GM12892 (cell line): ENCODE measurements around the gene ZNF197. TPM values are rescaled to one million over a fixed set of nuclear protein-coding genes. Genes with fewer than 3 reads are reported as not detected.
"Not testable (repeated sequence)": the region's sequence is repeated elsewhere in the genome, so short reads cannot be mapped to it uniquely, and the experiment has no call there.

Experiments used
- DNase-seq: peaks from one replicate; pipeline ENCODE4 v3.0.0; 2011; ENCODE audit not compliant: insufficient read length
- FAIRE-seq: peaks from 2 replicates; lab custom pipeline; 2011; peaks lifted over from hg19 to GRCh38; lab: Jason Lieb, UNC
- POLR2A ChIP-seq: IDR thresholded peaks from 2 replicates; pipeline ENCODE4 v1.6.1; 2011; ENCODE audit warnings: low read depth, low read length, control low read depth
- POLR2AphosphoS5 ChIP-seq: IDR thresholded peaks from 2 replicates; pipeline ENCODE4 v1.6.1; 2011; ENCODE audit warnings: low read depth, low read length, control low read depth
- TAF1 ChIP-seq: IDR thresholded peaks from 2 replicates; pipeline ENCODE4 v1.6.1; 2011; ENCODE audit warnings: low read depth, mild to moderate bottlenecking, control low read depth, low read length, borderline replicate concordance
- polyA plus RNA-seq: library from polyadenylated mRNA; unstranded; fragments of >200 nt; gene quantifications from one replicate; pipeline ENCODE4 v1.2.1, GENCODE V29; 2012; ENCODE audit warnings: missing spikeins, inconsistent platforms; ENCODE audit not compliant: missing spikeins

The ZNF197 gene
- 8.0 TPM for polyA plus RNA-seq

DNA sequence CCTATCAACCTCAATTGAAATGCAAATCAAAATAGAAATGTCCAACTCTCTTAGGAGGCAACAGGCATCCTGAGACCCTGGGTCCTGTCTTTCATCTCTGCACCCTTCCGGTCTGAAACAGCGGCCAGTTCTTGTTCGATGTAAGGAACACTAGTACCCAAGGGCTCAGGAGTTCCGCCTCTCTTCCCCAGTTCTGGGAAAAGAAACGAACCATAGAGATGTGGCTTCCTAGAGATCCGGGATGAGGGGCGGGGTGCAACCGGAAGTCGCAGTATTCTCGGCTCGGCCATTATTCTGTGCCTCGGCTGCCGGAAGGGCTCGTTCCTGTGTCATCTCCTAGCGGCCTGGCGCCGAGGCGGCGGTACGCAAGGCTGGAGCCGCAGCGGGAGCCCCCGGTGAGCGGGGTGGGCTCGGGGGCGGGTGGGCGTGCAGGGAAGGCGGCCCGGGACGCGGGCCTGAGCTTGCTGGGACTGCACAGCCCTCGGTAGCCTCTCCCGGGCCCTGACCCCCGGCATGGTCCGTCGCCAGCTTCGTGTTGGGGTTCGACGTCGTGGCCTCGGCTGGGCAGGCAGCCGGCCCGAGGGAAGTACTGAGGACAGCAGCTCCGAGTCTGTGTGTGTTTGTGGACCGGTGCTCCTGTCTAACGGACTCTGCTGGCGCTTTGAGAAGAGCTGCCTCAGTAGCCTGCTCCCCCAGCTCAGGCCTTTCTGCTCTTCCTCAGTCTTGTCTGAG lies at the start of gene ZNF197:
Gene ZNF197 (plus strand): TSS at position 288 of the 732 bp plus-strand sequence. CDS start 4,119 bp downstream, outside the sequence.
- DNase-seq (peak; percentile 46), FAIRE-seq (peak; percentile 96)
- TF ChIP-seq TAF1 (peak; percentile 88), POLR2A (peak; percentile 82), POLR2AphosphoS5 (peak; percentile 82)

GRCh38 chr3:44576613-44577012 lies 48.2 kb upstream of the ZNF197 start:
- DNase-seq = no peak
- TF ChIP-seq POLR2AphosphoS5 (no peak), POLR2A (no peak)
- FAIRE-seq = no peak

DNA sequence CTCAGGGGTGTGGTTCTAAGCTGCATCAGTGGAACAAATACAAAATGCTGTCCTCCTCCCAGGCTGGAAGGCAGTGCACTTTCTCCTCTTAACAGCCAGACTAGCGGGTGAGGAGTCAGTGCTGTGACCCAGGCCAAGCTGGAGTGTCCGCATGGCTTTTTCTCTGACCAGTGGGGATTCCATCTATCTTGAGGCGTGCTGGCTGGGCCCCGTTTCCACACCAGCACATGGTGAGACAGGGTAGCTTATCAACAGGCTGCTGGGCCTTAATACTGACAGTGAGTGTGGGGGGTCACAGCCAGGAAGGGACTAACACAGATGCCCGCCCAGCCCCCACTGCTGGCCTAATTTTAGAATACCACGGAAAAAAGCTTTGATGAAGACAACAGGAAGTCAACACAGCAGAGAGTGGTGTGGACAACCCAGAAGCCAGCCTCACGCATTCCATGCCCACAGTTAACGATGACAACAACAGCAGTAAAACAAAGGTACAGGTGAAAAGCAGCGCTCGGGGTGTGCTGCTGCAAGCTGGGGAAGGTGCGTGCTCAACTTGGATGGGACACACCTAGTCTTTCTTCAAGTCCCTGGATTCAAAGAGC lies 47.4 kb upstream of the ZNF197 start:
- DNase-seq, FAIRE-seq: not testable (repeated sequence)

GRCh38 chr3:44578316-44578715 lies 46.5 kb upstream of the ZNF197 start:
- not testable (repeated sequence) for DNase-seq, FAIRE-seq

DNA sequence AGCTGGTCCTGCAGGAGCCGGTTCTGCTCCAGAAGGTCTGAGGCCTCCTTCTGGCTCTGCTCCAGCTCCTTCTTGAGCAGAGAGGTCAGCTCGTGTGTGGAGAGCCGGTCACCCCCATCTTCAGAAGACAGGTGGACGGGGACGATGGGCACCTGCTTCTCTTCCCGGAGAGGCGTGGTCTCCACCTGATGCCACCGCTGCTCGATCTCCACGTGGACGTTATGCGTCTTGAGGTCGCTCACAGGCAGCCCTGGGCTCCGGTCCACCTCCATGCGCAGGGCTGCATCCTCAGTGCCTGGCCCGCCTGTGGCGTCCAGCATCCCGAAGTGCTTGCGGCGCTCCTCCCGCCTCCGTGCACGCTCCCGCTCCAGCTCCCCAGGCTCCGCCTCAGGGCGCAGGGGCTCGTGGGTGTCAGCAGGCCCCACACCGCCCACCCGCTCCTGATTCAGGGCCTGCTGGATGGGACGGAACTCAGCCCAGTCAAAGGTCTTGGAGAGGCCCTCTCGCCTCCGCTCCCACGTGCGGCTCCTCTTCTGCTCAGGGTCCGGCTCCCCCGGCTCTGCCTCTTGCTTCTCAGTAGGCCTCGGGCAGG lies 45.8 kb upstream of the ZNF197 start:
- DNase-seq, FAIRE-seq: not testable (repeated sequence)

GRCh38 chr3:44579749-44580148 lies 45.1 kb upstream of the ZNF197 start:
- FAIRE-seq, DNase-seq: not testable (repeated sequence)

DNA sequence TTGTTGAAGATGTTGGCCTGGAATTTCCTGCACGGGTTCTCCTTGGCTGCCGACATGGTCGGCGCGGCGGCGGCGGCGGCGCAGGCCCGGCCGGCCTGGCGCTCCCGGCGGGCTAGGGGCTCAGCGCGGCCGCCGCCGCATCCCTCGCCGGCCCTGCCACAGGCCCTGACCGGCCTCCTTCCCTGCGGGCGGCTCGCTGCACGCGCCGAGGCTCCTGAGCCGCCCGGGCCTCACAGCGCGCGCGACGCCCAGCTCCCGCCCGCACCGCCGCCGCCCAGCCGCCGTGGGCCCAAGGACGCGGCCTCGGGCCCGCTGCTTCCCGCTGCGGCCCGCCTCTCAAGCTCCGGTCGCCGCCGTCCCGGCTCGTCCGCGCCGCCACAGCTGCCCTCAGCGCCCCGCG lies 43.9 kb upstream of the ZNF197 start:
- FAIRE-seq, DNase-seq: not testable (repeated sequence)

DNA sequence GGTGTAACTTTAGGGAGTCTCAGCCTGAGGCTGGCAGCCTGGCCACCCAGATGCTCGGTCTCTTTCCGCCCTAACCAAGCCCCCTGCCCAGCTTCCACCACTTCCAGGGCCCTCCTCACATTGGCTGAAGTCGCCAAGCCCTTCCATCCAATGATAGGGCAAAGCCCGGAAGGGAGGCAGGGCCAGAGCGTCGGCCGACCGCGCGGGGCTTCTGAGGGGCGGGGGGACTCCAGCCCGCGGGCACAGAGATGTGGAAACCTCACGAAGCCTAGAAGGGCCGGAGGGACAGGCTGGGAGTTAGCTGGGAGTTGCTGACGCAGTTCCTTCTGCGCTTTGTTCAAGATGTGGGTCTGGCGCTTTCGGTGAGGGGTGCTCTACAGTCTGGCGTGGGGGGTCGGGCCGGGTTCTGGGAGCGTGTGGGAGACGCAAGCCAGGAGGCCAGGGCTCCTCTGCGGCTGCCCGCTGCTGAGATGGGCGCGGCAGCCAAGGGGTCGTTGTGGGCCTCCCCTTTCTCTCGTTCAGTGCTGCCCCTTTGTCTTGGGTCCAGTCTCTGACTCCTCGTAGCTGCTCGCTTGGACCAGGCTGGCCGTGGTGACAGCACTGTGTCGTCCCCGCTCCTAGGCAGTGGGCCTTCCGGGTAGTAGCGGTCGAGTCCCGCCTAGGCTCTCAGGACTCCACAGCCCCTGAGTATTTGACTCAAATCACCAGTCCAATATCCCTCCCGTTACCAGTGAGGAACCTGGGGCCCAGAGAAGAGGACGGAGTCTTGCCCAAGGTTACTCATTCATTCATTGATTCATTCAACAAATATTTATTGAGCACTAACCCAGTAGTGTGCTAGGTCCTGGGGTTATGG lies 40.0 kb upstream of the ZNF197 start, which contains the start of gene ZNF660:
Gene ZNF660 (plus strand): TSS at position 319 of the 856 bp plus-strand sequence. CDS start 9,230 bp downstream, outside the sequence.
- TF ChIP-seq POLR2AphosphoS5 (no peak), TAF1 (no peak), POLR2A (no peak)
- FAIRE-seq (no peak), DNase-seq (peak; percentile 12)

DNA sequence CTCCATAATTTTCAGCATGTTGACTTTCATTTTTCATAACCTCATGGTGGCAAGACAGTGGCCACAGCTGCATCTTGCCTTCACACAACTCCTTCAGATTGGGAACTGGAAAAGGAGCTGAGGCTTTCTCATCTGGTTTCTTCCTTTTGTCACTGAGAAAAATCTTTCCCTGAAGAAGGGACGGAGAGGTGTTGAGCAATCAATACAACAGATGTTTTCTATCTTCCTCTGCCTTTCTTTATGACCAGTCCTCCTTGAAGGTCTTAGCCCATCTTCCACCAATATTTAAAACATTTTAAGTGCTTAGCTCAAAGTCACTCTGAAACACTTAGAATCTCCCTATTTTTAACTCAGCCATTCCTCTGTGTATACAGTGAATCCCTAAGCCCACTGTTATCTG lies 28.2 kb upstream of the ZNF197 start:
- no peak for TF ChIP-seq POLR2AphosphoS5
- TF ChIP-seq TAF1 = no peak
- TF ChIP-seq POLR2A = no peak
- no peak for FAIRE-seq
- DNase-seq = no peak

DNA sequence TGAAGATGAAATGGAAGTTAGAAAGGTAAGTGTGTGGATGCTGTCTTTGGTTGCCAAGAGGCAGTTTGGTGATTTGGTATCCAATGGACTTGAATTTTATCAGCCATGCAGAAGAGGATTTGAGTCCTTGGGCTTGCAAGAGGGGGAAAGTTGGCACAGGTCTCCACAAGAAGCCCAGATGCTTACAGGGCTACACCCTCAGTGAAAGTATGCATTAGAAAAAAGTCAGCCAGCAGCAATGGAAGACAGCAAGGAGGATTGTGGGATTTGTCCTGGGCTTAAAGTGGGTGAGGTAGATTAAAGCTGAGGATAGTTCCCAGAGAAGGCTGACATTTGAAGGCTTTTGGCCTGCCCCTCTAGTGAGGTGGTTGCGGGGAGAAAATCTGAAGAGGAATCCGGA lies 23.1 kb upstream of the ZNF197 start:
- FAIRE-seq = no peak
- TF ChIP-seq POLR2AphosphoS5 (no peak), TAF1 (no peak), POLR2A (no peak)
- DNase-seq = no peak

DNA sequence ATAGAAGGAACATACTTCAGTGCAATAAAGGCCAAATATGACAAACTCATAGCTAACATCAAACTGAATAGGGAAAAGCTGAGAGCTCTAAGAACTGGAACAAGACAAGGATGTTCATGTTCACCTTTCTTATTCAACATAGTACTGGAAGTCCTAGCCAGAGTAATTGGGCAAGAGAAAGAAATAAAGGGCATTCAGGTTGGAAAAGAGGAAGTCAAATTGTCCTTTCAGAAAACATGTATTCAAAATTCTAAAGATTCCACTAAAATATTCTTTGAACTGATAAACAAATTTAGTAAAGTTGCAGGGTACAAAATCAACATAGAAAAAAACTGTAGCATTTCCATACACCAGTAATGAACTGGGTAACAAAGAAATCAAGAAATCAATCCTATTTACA lies 12.2 kb upstream of the ZNF197 start:
- TF ChIP-seq TAF1 (no peak), POLR2AphosphoS5 (no peak)
- DNase-seq = no peak
- FAIRE-seq = no peak

DNA sequence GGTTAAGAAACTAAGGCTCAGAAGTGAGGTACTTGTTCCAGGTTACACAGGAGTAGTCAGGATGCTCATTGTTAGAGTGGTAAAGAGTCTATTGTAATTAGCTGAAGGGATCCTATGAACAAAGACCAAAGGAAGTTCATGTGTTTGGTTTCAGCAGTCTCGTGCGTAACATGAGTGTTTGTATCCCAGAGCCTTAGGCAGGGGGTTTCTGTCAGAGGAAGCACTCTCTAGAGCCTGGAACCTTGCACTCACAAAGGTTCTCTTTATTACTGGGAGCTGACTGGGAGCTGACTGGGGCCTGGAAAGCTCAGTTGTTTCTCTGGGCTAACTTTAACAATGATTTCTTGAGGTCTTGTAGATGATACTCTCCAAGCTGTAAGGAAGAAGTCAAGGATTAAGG lies 3.9 kb downstream of the ZNF197 start:
- TF ChIP-seq TAF1 (no peak), POLR2A (no peak), POLR2AphosphoS5 (no peak)

More for the DNA sequence above, 3.9 kb downstream of the ZNF197 start:
- DNase-seq (no peak), FAIRE-seq (no peak)
